Nephron (organoid): ENCODE results near the gene RNF215.

Experiments used
- H3K27ac Mint-ChIP-seq, 3 experiments: 2 replicates each; pipeline ENCODE4 v1.8.0; 2020; ENCODE audit warnings: mixed read lengths in 3 of 3, mild to moderate bottlenecking in 2 of 3, moderate library complexity in 1 of 3
- H3K27me3 Mint-ChIP-seq: 2 replicates; pipeline ENCODE4 v1.8.0; 2021; ENCODE audit warnings: low read depth, mild to moderate bottlenecking, moderate library complexity, mixed read lengths
- H3K36me3 Mint-ChIP-seq: 2 replicates; pipeline ENCODE4 v1.8.0; 2020; ENCODE audit warnings: low read depth, mixed read lengths
- H3K4me1 Mint-ChIP-seq: 2 replicates; pipeline ENCODE4 v1.8.0; 2020; ENCODE audit warnings: mixed read lengths
- H3K4me3 Mint-ChIP-seq, 3 experiments: 2 replicates each; pipeline ENCODE4 v1.8.0; 2020; ENCODE audit warnings: mild to moderate bottlenecking in 3 of 3, mixed read lengths in 3 of 3, moderate library complexity in 2 of 3
- H3K9me3 Mint-ChIP-seq: 2 replicates; pipeline ENCODE4 v1.8.0; 2020; ENCODE audit warnings: mixed read lengths
- TF ChIP-seq, protein P1 (sequence below), 3 experiments: fragments of 200-600 bp; sonication (generic); IDR thresholded peaks; one replicate each; pipeline ENCODE4 v1.5.0; 2021; ENCODE audit warnings: antibody characterized with exemption in 3 of 3; ENCODE audit not compliant: unreplicated experiment in 3 of 3

RNF215 gene

DNA sequence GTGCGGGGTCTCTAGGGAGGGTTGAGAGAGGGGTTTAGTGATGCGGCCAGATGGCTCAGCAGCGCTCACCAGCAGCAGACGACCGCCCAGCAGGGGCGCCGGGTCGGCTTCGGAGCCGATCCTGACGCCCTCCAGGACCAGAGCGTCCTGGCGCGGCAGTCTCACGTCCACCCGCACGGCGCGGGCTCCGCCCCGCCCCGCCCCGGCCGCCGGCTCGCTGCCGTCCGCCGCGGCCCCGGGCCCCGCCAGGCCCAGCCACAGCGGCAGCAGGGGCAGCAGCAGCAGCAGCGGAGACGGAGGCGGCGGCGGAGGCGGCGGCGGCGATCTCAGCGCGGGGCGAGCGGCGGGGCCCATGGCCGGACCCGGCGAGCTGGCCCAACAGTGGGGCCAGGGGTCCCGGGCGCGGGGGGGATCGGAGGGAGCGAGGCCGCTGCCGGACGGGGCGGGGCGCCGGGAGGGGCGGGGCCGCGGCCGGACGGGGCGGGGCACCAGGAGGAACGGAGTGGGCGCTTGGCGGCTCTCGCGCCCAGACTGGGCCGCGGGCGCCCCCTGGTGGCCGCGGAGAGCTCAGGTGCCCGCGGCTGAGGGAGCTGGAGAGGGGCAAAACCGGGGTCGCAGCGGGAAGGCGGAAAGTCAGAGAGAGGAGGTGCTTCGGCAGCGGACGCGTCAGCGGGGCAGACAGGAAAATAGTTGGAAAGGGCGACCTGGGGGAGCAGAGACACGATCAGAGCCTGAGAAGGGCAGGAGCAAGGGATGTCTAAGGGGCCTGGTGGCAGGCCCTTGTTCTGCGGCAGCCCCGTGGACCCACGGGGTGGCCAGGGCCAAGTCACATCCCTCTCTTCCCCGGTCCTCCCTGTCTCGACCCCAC lies at the start of gene RNF215:
RNF215 (minus strand) TSS at position 452 of the 868 bp plus-strand sequence; CDS start at position 354, 98 bp downstream.
- Mint-ChIP-seq H3K27me3 (no peaks in the 10 kb centered on the region), H3K4me3 (peak within 1 kb of the TSS; percentile 85 to 88 (median 87)), H3K9me3 (no peaks in the 10 kb centered on the region), H3K4me1 (peaks cover 17% of the 10 kb centered on the region), H3K27ac (peak within 1 kb of the TSS in 2 of 3 experiments; percentile 59 to 68), H3K36me3 (peaks cover 6% of the 10 kb centered on the region)
- TF ChIP-seq, protein P1, sequence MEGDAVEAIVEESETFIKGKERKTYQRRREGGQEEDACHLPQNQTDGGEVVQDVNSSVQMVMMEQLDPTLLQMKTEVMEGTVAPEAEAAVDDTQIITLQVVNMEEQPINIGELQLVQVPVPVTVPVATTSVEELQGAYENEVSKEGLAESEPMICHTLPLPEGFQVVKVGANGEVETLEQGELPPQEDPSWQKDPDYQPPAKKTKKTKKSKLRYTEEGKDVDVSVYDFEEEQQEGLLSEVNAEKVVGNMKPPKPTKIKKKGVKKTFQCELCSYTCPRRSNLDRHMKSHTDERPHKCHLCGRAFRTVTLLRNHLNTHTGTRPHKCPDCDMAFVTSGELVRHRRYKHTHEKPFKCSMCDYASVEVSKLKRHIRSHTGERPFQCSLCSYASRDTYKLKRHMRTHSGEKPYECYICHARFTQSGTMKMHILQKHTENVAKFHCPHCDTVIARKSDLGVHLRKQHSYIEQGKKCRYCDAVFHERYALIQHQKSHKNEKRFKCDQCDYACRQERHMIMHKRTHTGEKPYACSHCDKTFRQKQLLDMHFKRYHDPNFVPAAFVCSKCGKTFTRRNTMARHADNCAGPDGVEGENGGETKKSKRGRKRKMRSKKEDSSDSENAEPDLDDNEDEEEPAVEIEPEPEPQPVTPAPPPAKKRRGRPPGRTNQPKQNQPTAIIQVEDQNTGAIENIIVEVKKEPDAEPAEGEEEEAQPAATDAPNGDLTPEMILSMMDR (IDR thresholded peaks at IDR 0.05; ENCODE audit: unreplicated experiment in 3 of 3) = peak; percentile 91 to 93 (median 93)

DNA sequence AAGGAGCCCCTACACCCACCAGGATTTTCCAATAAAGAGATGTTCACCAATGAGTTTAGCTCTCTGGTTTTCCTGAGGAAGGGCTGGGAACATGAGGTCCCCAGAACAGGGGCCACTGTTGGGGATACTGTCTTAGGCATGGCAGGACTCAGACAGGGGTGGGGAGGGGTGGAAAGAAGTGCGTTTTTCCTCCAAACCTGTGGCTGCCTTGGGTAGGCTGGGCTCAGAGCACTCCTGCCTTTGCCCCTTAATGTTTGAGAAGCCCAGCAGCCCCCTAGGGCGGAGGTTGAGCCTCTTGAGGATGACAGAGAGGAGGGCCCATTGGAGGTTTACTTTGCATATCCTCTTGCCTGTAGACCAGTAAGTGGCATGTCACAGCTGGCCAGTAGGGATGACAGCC lies 49.0 kb upstream of the RNF215 start:
- no peaks in the 10 kb centered on the region for H3K9me3 Mint-ChIP-seq

DNA sequence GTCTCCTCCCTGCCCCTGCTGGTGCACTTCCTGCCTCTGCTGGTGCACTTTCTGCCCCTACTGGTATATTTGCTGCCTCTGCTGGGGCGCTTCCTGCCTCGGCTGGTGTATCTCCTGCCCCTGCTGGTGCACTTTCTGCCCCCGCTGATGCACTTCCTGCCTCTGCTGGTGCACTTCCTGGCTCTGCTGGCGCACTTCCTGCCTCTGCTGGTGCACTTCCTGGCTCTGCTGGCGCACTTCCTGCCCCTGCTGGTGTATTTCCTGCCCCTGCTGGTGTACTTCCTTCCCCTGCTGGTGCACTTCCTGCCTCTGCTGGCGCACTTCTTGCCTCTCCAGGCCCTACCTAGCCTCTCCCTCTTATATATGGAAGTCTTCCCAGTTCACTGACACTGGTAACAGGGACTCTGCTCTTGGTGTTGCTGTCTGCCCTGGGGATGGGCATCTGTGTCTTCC lies 48.5 kb upstream of the RNF215 start:
- no peak overlapping the region for H3K4me3 Mint-ChIP-seq
- no peaks in the 10 kb centered on the region for H3K9me3 Mint-ChIP-seq

More for the DNA sequence above, 49.0 kb upstream of the RNF215 start:
- Mint-ChIP-seq H3K27ac (peak overlapping the region in 1 of 3 experiments; percentile 21), H3K27me3 (peaks cover 4% of the 10 kb centered on the region), H3K4me1 (no peaks in the 10 kb centered on the region), H3K36me3 (no peaks in the 10 kb centered on the region), H3K4me3 (no peak overlapping the region)
- TF ChIP-seq, protein P1 (IDR thresholded peaks at IDR 0.05; ENCODE audit: unreplicated experiment in 3 of 3) = no peak

DNA sequence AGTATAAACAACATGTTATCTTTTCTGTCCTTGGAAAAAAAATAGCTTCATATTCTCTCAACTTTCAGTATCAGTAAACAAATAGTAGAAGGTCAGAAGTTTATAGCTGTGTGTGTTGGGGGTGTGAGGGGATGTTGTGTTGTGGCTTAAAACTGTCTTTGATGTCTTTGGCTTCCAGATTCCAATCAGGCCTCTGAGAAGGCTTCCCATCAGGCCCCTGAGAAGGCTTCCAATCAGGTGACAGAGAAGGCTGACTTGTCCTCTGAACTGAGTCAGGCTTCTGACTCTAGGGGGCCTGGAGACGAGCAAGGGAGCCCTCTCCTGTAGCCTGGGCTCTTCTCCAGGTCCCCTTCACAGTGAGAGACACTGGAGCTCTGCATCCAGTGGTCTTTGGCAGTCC lies 47.6 kb upstream of the RNF215 start:
- no peaks in the 10 kb centered on the region for H3K9me3 Mint-ChIP-seq
- H3K4me1 Mint-ChIP-seq = no peaks in the 10 kb centered on the region
- no peaks in the 10 kb centered on the region for H3K36me3 Mint-ChIP-seq
- TF ChIP-seq, protein P1 (IDR thresholded peaks at IDR 0.05; ENCODE audit: unreplicated experiment in 3 of 3) = no peak
- no peak overlapping the region for H3K27ac Mint-ChIP-seq
- no peak overlapping the region for H3K4me3 Mint-ChIP-seq
- peaks cover 4% of the 10 kb centered on the region for H3K27me3 Mint-ChIP-seq

More for the DNA sequence above, 48.5 kb upstream of the RNF215 start:
- TF ChIP-seq, protein P1 (IDR thresholded peaks at IDR 0.05; ENCODE audit: unreplicated experiment in 3 of 3) = no peak
- peaks cover 4% of the 10 kb centered on the region for H3K27me3 Mint-ChIP-seq
- peak overlapping the region in 1 of 3 experiments; percentile 21 for H3K27ac Mint-ChIP-seq
- no peaks in the 10 kb centered on the region for H3K4me1 Mint-ChIP-seq
- H3K36me3 Mint-ChIP-seq = no peaks in the 10 kb centered on the region

DNA sequence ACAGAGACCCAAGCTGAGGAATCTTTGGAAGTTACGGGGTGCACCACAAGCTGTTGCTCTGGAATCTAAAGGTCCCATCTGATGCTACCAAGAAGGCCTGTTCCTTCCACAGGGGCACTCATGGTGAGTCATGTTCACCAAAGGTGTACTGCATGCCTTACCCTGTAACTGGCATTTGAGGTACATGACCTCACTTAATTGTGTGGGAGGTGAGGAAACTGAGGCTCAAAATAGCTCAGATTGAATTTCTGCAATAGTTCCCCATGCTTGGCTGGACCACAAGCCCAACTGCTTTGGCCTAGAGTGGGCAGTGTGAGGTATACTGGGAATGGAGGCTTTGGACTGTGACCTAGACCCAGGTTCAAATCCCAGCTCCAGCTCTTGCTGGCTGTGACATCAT lies 46.6 kb upstream of the RNF215 start:
- Mint-ChIP-seq H3K36me3 (no peaks in the 10 kb centered on the region), H3K9me3 (no peaks in the 10 kb centered on the region), H3K4me1 (no peaks in the 10 kb centered on the region), H3K27me3 (peaks cover 4% of the 10 kb centered on the region), H3K4me3 (no peak overlapping the region), H3K27ac (no peak overlapping the region)
- TF ChIP-seq, protein P1 (IDR thresholded peaks at IDR 0.05; ENCODE audit: unreplicated experiment in 3 of 3) = no peak
